Stimulated activated CD4-positive, alpha-beta T cell treated with anti-CD3 and anti-CD28 coated beads, Interleukin-1b, Interleukin-23, amount 100 ng/mL, for 24 hours (primary cell): ENCODE results near the gene ZDHHC7.
"Not testable (repeated sequence)": the region's sequence is repeated elsewhere in the genome, so short reads cannot be mapped to it uniquely, and the experiment has no call there.

ENCODE experiments used
- DNase-seq, 4 experiments: peaks; one replicate each; pipeline ENCODE4 v3.0.0-alpha.2; 2020; ENCODE audit warnings: low read depth in 4 of 4, low spot score in 1 of 4

The ZDHHC7 gene

DNA sequence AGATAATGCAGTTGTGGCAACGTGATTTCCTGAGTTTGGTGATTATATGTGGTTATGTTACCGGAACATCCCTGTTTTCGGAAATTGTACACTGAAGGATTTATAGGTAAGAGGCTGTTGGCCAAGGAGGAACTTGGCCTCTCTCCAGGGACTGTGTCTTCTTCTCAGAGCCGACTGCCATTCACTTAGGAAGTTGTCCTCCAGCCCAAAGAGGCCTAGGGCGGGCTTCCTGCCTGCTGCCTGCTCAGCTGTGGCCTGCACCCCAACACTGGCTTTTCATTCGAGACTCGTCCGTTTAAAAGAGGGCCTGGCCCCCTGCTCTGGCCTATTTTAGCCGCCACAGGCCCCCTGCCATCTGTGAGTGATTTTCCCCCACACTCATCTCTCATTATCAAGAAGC, 64.3 kb downstream of the ZDHHC7 start:
- DNase-seq = no peak

DNA sequence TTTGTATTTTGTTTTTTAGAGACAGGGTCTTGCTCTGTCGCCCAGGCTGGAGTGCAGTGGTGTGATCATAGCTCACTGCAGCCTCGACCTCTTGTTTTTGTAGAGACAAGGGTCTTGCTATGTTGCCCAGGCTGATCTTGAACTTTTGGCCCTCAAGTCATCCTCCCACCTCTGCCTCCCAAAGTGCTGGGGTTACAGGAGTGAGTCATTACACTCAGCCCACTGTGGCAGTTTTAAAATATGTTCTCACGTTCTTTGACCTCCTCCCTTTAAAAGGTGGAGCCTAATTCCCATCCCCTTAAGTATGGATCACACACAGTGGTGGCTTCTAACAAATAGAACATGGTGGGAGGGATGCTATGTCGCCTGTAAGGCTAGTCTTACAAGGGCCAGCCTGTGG, 67.7 kb downstream of the ZDHHC7 start:
- DNase-seq = no peak

DNA sequence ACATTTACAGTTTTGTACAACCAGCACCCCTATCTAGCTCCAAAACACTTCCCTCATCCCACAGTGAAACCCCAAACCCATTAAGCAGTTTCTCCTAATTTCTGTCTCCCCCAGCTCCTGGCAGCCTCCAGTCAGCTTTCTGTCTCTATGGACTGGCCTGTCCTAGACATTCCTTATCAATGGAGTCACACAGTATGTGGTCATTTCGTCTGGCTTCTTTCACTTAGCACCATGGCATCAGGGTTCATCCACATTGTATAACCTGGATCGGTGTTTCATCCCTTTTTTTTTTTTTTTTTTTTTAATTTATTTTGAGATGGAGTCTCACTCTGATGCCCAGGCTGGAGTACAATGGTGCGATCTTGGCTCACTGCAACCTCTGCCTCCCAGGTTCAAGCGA, 68.5 kb downstream of the ZDHHC7 start:
- no peak for DNase-seq

DNA sequence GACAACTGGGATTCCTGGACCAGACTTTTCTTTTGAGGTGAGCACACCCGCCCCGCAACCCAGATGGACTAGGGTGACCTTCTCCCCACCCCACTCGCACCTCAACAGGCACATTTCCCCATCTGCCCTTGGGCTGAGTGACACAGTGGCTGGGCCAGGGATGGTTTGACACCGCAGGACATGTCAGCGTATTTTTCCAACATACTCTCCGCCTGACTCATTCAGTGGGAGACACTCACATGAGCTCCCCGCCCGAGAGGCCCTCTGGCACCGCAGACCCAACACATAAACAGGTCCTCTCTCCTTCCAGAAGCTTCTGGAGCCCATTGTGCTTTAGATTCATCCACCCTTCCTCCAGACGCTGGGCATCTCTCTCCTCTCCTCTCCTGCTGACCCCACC, 69.4 kb downstream of the ZDHHC7 start:
- no peak for DNase-seq

DNA sequence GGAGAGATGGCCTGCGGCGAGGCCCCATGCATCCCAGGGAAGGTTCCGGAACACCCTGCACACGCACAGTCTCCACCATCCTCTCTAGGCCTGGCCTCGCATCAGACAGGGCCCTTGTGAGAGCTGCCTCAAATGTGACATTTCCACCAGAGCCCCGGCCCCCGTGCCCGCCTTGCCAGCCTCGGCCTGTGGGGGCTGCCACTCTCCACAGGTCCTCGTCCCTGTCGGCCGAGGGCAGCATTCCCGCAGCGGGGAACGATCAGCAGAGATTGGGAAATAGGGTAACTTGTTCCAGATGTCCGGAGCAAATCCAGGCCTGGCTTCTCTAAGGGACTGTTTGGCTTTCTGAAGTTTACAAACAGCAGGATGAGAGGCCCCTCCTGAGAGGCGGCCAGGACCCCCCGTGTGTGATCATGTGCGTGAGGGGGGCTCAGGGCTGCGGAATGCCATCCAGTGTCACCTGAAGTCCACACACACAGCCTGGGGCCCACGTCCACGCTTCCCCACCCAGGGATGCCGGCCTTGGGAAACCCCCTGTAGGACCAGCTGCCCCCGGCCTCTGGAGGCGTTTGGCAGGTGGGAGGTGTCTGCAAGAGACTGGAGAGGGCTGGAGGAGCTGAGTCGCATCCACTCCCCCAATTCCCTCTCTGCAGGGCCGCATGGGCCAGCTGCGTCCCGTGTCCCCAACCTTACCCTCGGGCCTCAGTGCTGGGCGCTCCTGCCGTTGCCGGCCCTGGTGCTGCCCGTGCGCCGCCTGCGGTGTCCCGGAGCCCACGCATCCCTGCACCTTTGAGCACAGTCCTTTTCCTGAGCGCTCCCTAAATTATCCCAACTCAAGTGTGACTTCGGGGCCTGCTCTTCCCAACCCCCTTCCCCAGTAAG, 70.4 kb downstream of the ZDHHC7 start:
- no peak for DNase-seq

DNA sequence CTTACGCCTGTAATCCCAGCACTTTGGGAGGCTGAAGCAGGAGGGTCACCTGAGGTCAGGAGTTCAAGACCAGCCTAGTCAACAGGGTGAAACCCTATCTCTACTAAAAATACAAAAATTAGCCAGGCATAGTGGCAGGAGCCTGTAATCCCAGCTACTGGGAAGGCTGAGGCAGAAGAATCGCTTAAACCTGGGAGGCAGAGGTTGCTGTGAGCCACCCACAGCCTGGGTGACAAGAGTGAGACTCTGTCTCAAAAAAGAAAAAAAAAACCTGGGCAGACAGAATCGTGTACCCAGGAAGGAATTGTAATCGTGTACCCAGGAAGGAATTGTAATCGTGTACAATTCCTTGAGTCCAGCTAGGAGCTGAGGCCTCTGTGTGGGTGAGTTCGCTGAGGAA, 72.7 kb downstream of the ZDHHC7 start:
- not testable (repeated sequence) for DNase-seq

DNA sequence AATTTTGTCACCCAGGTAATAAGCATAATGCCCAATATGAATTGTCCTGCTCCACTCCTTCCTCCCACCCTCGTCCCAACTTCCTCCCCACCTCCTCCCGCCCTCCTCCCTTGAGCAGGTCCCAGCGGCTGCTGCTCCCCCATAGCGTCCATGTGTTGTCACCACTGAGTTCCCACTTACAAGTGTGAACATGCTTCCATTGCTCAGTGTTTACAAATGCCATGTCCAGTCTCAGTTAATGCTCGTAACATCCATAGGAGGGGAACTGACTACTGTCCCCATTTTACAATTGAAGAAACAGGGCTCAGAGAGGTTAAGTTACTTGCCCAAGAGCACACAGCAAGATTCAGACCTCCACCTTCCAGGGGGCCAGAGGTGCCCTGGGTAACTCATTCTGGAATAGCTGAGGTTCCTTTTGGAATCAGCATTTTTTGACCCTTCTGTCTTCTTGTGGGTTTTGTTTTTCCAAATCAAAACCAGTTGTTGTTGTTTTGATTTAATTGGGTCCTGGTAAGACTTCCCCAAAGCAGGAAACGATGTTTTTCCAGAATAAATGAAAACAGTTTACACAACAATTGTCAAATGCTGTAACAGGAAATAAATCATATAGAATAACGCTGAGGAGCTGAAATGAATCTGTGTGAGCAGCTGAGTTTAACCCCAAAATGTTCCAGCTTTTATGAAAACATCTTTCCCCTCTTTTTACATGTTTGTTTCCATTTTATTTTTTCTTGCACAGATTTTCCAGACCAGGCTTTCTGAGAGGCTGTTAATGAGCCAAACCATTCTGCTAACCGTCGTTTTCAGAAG, 73.9 kb downstream of the ZDHHC7 start:
- no peak for DNase-seq

DNA sequence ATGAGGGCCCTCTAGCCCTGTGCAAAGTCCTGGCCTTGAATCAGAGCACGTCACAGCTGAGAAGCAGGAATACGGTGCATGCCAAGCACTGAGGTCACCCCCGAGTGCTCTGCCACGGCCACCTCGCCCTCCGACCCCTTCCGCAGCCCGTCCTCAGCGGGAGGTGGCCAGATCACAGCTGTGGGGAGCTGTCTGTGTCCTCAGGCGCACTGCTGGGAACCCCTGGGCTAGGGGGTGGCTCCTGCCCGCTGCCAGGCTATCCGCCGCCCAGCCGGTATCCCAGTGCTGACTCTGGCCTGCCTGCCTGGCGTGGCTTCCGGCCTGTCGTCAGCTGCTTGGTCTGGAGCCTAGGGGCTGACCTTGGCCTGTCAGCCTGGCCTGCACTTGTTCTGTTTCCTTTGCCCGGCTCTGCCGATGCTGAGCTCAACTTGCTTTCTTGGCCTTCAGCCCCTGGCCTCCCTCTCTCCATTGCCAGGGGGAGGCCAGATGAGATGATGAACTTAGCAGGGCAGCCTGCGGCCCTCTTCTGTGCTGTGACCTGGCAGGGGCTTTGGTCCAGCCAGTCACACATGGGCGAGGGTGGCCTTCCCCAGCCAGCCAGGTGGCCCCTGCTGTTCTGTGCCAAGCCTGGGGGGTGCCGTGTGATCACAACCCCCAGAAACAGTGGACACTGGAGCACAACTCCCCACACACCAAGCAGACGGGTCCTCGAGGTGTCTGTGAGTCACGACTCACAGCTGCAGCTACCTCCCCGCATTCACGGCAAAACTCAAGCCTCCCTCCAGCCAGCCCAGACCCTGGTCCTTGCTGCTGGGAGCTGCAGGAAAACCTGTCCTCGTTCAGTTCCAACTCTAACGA, 77.3 kb downstream of the ZDHHC7 start:
- DNase-seq = no peak

DNA sequence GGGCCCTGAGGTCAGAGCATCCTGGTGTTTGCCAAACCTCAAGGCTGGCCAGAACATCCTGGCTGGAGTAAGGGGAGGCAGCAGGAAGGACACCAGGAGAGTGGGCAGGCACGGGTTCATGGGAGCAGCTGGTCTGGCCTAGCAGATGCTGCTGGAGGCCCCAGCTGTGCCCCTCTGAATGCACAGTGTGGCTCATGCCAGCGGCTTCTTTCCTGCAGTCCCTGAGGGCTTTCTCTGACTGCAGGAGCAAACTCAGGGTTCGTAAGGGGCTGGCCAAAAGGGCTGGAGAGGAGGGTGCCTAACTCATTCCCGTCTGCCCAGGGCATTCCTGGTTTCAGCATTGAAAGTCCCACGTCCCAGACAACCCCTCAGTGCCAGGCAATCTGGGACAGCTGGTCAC, 78.7 kb downstream of the ZDHHC7 start:
- no peak for DNase-seq

DNA sequence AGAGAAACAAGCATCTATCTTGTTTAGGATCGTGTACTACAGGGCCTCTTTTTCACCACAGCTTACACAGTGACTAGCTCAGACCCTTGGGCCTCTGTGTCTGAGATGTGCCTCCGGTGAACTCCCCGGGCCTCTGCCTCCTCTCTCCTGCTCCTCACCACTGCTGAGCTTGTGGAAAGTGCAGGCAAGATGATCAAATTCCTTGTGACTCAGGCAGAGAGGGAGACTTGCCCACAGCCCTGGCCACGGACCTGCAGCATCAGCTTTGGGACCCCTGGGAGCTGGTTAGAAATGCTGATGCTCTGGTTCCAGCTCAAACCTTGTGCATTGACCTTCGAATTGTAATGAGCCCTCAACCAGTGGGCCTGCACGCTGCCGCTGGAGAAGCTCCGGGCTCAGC, 79.8 kb downstream of the ZDHHC7 start:
- no peak for DNase-seq

DNA sequence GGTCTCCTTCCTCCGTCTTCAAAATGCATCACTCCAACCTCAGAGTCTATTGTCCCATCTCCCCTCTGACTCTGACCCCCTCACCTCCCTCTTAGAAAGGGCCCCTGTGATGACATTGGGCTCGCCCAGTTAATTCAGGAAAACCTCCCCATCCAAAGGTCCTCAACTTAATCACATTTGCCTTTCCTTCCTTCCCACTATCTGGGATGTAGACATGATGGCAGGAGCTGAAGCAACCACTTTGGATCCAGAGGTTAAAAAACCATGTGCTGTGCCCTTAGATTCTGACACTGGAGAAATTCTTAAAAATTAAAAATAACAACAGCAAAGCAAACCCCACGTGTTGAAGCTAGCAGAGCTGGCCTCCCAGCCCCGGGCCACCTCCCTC, 80.2 kb downstream of the ZDHHC7 start:
- DNase-seq = no peak

DNA sequence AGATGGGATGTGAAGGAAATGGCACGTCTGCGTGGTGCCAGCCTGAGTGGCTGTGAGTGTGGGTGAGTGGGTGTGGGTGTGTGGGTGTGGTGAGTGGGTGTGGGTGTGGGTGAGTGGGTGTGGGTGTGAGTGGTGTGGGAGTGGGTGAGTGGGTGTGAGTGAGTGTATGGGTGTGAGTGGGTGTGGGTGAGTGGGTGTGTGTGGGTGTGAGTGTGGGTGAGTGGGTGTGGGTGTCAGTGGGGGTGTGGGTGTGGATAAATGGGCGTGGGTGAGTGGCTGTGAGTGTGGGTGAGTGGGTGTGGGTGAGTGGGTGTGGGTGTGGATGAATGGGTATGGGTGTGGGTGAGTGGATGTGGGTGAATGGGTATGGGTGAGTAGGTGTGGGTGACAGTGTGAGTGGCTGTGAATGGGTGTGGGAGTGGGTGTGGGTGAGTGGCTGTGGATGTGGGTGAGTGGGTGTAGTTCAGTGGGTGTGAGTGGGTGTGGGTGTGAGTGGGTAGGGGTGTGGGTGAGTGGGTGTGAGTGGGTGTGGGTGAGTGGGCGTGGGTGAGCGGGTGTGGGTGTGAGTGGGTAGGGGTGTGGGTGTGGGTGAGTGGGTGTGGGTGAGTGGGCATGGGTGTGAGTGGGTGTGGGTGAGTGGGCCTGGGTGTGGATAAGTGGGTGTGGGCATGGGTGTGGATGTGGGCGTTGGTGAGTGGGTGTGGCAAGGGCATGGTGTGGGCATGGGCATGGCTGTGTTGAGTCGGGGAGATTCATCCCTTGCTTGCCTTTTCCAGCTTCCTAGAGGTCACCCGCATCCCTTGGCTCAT, 80.8 kb downstream of the ZDHHC7 start:
- no peak for DNase-seq

DNA sequence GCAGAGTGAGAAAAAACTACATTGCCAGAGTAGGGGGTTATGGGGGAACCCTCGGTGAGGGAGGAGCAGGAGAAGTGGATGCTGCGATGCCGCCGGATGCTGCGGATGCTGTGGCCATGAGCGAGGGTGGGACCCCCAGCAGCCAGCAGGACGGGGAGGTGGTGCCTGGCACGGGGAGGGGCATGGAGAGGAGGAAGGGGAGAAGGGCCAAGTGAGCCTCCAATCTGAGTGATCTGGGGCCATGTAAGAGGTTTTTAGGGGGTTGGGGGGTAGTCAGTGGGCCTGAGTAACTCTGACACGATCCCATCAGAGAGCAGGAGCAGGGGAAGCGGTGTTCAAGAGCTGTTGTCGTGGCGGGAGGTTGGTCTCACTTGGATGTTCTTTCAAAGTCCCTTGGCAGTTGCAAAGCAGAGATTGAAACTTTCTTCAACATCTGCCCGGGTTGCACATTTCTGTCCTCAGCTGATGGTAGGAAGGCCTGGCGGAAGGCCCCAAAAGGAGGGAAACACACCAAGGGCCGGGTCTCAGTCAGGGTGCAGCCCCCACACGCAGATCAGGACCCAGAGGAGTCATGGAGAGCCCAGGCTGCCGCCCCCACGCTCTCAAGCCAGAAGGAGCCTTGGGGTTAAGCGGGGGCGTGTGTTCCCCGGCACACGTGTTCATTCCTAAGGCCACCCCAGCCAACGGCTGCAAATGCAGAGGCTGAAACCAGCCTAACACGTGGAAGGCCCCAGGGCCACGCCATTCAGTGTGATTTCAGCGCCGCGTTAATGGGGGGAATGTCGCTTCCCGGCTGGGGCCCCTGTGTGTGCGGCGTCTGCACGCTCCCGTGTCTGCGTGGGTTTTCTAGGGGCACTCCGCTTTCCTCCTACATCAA, 81.7 kb downstream of the ZDHHC7 start:
- no peak for DNase-seq

DNA sequence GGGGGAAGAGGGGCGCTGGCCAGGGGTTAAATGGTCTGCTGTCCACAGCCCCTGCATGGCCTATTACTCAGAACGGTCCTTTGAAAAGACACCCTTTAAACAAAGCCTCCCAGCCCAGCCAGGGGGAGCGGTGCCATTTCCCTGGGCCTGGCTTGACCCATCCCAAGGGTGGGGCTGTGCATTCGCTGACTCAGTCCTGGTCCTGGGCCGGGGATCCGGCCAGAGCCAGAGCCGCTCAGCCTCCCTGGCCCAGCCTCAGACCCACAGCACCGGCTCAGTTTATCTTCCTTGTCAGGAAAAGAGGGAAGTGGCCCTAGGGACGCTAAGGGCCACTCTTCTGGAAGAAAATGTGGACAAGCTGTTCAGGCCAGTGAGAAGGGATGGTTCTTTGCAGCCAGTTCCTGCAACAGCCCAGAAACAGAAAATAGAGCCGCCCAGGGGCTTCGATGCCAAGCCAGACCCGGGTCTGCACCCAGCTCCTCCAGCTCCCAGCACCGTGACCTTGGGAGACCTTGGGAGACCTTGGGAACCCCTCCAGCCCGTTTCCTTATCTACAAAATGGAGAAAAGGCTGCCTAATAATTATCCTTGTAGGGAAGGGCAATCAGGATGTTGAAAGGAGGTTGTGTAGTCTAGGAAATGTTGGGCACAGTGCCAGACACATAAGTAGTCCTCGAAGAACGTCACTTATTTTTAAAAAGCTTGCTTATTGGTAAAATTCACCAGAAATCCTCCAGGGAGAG, 82.5 kb downstream of the ZDHHC7 start:
- DNase-seq = no peak

DNA sequence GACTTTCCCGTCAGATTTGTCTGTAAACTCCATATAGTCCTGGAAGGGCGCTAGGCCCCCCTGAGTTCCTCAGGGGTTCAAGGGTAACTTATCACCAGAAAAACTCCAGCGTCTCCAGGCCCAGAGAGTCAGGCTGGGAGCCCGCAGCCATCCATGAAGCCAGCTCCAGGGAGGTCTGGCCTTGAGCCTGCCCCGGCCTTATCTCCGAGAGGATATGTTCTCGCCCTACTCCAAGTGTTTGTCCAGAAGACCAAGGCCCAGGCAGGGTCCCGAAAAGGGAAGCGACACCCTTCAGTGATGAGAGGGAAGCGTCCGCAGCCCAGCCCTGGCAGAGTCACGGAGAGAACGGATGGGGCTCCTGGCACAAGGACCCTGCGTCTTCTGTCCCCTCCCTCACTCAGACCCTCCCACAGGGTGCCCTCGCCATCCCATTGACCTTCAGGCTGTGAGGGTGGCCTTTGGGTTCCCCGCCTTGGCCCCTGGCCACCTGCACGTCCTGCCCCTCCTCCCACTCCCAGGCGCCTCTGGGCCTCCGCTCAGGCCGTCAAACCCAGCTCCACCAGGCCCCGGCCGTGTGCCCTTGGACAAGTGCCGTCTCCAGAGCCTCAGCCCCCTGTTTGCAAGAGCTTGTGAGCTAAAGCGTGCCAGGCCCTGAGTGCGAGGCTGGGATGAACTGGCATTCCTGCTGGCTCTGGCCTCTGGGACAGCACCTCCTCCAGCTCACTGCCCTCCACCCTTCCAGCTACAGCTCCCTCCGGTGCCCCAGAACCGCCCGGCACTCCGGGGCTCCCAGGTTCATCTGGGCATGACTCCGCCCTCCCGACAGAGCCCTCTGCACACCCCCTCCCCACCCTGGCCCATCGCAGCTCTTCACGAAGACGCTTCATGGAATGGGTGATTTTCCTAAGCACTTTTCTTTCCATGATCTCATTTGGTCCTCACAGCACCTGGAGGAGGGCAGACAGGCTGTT, 83.4 kb downstream of the ZDHHC7 start:
- no peak for DNase-seq

DNA sequence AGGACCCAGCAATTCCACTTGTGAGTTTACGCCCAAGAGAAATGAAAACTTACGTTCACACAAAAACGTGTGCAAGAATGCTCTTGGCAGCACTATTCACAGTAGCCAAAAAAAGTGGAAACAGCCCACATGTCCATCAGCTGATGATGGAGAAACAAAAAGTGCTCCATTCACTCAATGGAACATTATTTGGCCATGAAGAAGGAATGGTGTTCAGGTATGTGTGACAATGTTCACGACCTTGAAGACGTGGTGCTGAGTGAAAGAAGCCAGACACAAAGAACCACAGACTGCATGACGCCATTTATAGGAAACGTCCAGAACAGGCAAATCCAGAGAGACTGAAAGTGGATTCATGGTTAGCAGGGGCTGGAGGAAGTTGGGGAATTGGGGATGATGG, 84.9 kb downstream of the ZDHHC7 start:
- DNase-seq = no peak

DNA sequence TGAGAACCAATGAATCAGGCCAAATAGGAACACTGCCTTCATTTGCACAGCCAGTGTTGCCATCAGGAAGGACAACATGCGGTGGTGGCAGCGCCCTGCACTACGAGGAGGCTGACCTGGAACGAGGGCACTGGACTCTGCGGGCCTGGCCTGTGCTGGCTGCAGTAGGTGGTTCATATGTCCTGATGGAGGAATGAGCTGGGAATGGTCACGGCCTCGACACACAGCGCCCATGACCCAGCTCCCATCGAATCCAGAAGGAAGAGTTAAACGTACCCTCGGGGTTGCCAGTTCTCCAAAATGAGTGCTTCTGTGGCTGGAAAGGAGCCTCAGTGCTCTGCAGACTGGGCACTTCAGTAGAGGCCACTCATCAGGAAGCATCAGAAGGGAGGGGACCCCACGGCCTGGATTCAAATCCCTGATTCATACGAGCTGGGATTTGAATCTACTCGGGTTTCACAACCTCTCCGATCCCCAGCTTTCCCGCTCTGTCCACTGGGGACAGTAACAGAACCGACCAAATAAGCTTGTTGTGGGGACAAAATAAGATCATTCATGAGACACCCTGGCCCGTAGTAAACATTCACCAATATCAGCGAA, 85.5 kb downstream of the ZDHHC7 start:
- no peak for DNase-seq
